ENCODE data around the gene HOXA13. TPM values are rescaled to one million over a fixed set of nuclear protein-coding genes. Genes with fewer than 3 reads are reported as not detected.
A peak's percentile ranks its signal among the peaks of the same experiment; 100 is the strongest.

The HOXA13 gene
- total RNA-seq, 4 donors from 2014 or later: 0.63 to 1.5 (median 0.72) TPM

DNA sequence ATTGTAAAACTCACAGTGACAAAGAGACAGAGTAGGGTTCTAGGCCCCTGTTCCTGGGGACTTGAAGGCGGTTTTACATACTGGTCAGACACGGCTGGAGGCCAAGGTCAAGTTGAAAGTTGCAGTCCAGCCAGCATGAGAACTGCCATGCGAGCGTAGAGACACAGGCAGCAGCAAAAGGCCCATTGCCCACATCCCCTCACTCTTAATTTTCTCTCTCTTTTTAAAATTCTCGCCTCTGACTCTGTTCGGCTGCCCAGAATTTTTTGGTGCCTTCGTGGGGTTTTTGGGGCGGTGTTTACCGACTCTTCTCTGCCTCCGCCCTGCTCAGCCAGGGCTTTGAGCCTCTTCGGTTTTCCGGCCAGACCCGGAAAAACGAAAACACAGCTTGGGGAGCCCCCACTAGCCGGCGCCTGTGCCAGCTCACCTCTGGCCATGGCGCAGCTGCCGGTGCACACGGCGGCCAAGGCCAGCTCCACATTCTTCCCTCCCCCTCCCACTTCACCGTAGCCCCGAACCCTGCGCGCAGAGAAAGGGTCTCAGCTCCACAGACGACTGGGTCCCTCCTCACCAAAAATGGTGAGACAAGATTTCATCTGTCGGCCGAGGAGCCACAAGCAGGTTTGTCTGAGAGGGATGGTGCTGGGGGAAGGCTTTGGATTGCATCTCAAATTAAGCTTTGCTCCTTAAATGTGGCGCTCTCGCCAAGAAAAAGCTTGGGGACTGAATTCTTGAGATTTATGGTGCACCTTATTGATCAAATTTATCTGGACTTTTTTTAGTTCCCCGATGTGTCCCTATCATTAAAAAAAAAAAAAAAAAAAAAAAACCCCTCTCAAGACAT, 2.3 kb upstream of the HOXA13 start:
- H3K36me3 ChIP-seq: no peaks in the 10 kb centered on the region
- peaks cover 0 to 65% (median 34%) of the 10 kb centered on the region in 4 donors for H3K4me1 ChIP-seq
- no peaks in the 10 kb centered on the region for H3K9me3 ChIP-seq
- H3K27ac ChIP-seq: no peak overlapping the region
- WGBS, 2 donors: 29 to 41% methylated on average over 30 of the region's 30 CpGs
- H3K27me3 ChIP-seq: peaks cover 7 to 93% of the 10 kb centered on the region in 2 donors
- TF ChIP-seq, protein P1, sequence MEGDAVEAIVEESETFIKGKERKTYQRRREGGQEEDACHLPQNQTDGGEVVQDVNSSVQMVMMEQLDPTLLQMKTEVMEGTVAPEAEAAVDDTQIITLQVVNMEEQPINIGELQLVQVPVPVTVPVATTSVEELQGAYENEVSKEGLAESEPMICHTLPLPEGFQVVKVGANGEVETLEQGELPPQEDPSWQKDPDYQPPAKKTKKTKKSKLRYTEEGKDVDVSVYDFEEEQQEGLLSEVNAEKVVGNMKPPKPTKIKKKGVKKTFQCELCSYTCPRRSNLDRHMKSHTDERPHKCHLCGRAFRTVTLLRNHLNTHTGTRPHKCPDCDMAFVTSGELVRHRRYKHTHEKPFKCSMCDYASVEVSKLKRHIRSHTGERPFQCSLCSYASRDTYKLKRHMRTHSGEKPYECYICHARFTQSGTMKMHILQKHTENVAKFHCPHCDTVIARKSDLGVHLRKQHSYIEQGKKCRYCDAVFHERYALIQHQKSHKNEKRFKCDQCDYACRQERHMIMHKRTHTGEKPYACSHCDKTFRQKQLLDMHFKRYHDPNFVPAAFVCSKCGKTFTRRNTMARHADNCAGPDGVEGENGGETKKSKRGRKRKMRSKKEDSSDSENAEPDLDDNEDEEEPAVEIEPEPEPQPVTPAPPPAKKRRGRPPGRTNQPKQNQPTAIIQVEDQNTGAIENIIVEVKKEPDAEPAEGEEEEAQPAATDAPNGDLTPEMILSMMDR (IDR thresholded peaks at IDR 0.05): no peak
- TF ChIP-seq EP300 (IDR thresholded peaks at IDR 0.05) (peak in 1 of 2 donors; percentile 7), POLR2A (IDR thresholded peaks at IDR 0.05) (no peak)
- DNase-seq (ENCODE audit: low spot score in 2 of 2): no peak
- no peak overlapping the region for H3K4me3 ChIP-seq

DNA sequence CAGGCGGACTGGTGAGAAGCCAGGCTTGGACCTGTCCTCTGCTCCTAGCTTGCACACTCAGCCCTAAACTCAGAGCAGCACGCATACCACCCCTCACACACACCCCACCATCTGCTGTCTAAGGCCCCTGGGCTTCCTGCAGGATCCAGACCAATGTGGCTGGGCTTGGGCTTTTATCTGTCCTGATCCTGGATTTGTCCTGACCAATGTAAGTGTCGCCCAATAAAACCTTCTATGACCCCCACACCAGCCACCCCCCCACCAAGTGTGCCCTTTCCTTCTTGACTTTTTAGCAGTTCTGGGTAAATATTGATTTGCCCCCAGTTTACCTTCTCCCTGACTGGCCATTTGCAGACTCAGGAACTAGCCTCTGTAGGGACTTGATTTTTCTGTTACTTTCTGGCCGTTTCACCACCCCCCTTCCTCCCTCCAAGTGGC, 1.7 kb upstream of the HOXA13 start:
- no peak for TF ChIP-seq POLR2A (IDR thresholded peaks at IDR 0.05)
- TF ChIP-seq, protein P1 (IDR thresholded peaks at IDR 0.05): no peak
- TF ChIP-seq EP300 (IDR thresholded peaks at IDR 0.05): no peak
- Histone ChIP-seq H3K27me3 (peaks cover 7 to 93% of the 10 kb centered on the region in 2 donors), H3K4me3 (peak overlapping the region in 1 of 4 donors; percentile 0), H3K27ac (no peak overlapping the region), H3K9me3 (no peaks in the 10 kb centered on the region), H3K4me1 (peaks cover 0 to 65% (median 34%) of the 10 kb centered on the region in 4 donors), H3K36me3 (no peaks in the 10 kb centered on the region)
- DNase-seq (ENCODE audit: low spot score in 2 of 2): no peak
- WGBS, 2 donors: 41 to 50% methylated on average over 4 of the region's 4 CpGs

DNA sequence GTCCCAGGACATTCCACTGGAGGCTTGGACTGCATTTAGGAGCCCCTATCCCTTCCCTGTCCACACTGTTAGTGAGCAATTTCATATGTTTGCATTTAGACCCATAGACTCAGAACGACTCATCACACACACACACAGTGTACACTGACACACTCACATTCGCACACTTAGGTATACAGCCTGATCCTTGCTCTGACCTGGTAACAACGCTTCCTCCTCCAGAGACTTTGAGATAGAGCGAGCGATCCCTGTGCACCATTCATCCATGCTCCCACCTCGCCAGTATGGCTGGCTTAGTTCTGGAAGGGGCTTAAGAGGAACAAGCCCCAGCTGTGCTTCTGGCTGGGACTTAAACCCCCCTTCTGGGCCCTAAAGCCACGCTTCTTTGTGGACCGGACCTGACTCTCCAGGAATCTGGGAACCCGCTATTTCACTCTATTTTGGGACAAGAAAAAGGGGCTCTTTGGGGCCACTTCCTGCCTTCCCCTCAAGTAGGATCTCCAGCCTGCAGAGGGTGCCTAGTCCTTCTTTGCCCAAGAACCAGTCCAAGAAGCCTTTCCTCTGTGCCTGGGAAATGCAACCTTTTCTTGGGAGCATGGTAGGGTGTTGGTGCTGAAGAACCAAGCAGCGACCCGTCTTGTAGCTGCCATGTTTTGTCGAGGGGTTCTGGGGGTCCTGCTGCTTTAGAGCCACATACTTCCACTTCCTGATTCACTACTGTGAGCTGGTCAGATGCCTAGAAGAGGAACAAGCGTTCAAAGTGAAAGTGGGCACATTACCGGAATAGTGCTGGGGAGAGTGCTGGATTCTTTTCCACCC, 1.1 kb upstream of the HOXA13 start:
- peak overlapping the region in 2 of 4 donors; percentile 0 to 53 for H3K4me3 ChIP-seq
- H3K9me3 ChIP-seq: no peaks in the 10 kb centered on the region
- H3K27me3 ChIP-seq: peaks cover 7 to 90% of the 10 kb centered on the region in 2 donors
- H3K36me3 ChIP-seq: no peaks in the 10 kb centered on the region
- DNase-seq (ENCODE audit: low spot score in 2 of 2): no peak
- no peak overlapping the region for H3K27ac ChIP-seq
- TF ChIP-seq, protein P1 (IDR thresholded peaks at IDR 0.05): no peak
- TF ChIP-seq POLR2A (IDR thresholded peaks at IDR 0.05) (no peak), EP300 (IDR thresholded peaks at IDR 0.05) (no peak)
- WGBS, 2 donors: 34 to 36% methylated on average over 14 of the region's 14 CpGs
- H3K4me1 ChIP-seq: peaks cover 0 to 63% (median 34%) of the 10 kb centered on the region in 4 donors

DNA sequence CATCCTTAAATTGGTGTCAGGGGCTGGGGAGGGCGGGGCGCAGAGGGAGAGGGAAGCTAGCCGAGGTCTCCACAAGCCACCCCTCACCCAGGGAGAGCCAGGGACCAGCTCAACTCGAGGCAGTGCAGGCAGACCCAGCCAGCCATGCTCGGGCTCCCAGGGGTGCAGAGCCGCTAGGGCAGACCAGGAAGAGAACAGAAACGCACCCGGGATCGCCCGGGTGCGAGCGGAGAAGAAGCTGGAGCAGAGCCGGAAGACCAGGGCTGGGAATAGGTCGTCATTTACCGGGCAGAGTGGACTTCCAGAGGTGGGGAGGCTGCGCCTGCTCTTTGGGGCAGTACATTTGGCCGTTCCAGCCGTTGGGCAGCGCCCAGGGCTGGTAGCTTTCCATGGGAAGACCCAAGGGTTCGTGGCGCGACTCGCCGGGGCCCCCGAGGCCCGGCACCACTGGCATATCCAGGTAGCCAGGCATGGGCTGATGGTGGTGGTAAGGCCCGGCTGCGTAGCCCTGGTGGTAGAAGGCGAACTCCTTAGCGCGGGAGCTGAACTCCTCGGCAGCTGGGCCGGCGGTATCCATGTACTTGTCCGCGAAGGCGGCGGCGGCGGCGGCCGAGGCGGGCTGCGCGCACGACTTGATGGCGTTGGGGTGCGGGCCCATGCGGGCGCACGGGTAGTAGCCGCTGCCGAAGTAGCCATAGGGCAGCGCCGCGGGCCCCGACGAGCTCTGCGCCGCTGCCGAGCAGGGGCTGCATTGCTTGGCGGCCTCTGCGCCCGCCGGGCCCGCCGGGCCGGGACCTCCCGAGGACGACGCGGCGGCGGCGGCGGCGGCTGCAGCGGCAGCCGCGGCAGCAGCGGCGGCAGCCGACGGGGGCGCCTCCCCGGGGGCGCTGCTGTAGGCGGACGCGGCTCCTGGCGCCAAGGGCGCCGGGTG, 755 bp downstream of the HOXA13 start:
- Histone ChIP-seq H3K36me3 (no peaks in the 10 kb centered on the region), H3K27ac (no peak overlapping the region), H3K27me3 (peaks cover 7 to 90% of the 10 kb centered on the region in 2 donors), H3K9me3 (no peaks in the 10 kb centered on the region), H3K4me3 (peak overlapping the region in 3 of 4 donors; percentile 21 to 53 (median 50)), H3K4me1 (peaks cover 0 to 45% (median 23%) of the 10 kb centered on the region in 4 donors)
- DNase-seq (ENCODE audit: low spot score in 2 of 2): no peak
- WGBS, 2 donors: 2 to 10% methylated on average over 12 to 51 of the region's 93 CpGs
- TF ChIP-seq EP300 (IDR thresholded peaks at IDR 0.05) (no peak), POLR2A (IDR thresholded peaks at IDR 0.05) (no peak)
- TF ChIP-seq, protein P1 (IDR thresholded peaks at IDR 0.05): no peak

Measured in tibial nerve (tissue), 4 donors.